Stimulated activated memory B cell treated with anti-CD40 and anti-IgM and Interleukin-4, amounts not matched to agents 10 μg/mL and 1 μg/mL and 100 μg/mL, for 72 hours (primary cell): ENCODE results near the gene CA7.

ENCODE experiments used
- ATAC-seq: fragments of 150-1000 bp; cut with Tn5 transposase; 2 replicates; pipeline ENCODE4 v1.10.0; 2021
- H3K27ac Mint-ChIP-seq: one replicate; pipeline ENCODE4 v1.8.0; 2022; ENCODE audit warnings: mild to moderate bottlenecking, mixed read lengths
- H3K27me3 Mint-ChIP-seq: one replicate; pipeline ENCODE4 v1.8.0; 2022; ENCODE audit warnings: mixed read lengths
- H3K36me3 Mint-ChIP-seq: one replicate; pipeline ENCODE4 v1.8.0; 2022; ENCODE audit warnings: mixed read lengths
- H3K4me1 Mint-ChIP-seq: one replicate; pipeline ENCODE4 v1.8.0; 2022; ENCODE audit warnings: mixed read lengths
- H3K4me3 Mint-ChIP-seq: one replicate; pipeline ENCODE4 v1.8.0; 2022; ENCODE audit warnings: mild to moderate bottlenecking, moderate library complexity, mixed read lengths
- H3K9me3 Mint-ChIP-seq: one replicate; pipeline ENCODE4 v1.8.0; 2022; ENCODE audit warnings: mixed read lengths

Gene CA7

GRCh38 chr16:66844342-66845079 is at the start of gene CA7:
TSS of gene CA7 (plus strand) at chr16:66844414. CDS start at chr16:66844488, 74 bp downstream.
- H3K27ac Mint-ChIP-seq, result no peak within 1 kb of the TSS
- no peaks in the 10 kb centered on the region for H3K36me3 Mint-ChIP-seq
- H3K4me3 Mint-ChIP-seq, result peak within 1 kb of the TSS; percentile 61
- H3K9me3 Mint-ChIP-seq, result no peaks in the 10 kb centered on the region
- H3K4me1 Mint-ChIP-seq, result peaks cover 20% of the 10 kb centered on the region
- no peak for ATAC-seq
- peaks cover 63% of the 10 kb centered on the region for H3K27me3 Mint-ChIP-seq

- ATAC-seq, result no peak
- Mint-ChIP-seq H3K4me3 (no peak overlapping the region), H3K27ac (no peak overlapping the region), H3K9me3 (no peaks in the 10 kb centered on the region), H3K36me3 (peaks cover 7% of the 10 kb centered on the region), H3K4me1 (no peaks in the 10 kb centered on the region), H3K27me3 (no peaks in the 10 kb centered on the region)
Measured at GRCh38 chr16:66798161-66798560, 46.1 kb upstream of the CA7 start.

GRCh38 chr16:66800856-66801255 is 43.4 kb upstream of the CA7 start:
- H3K4me1 Mint-ChIP-seq, result no peaks in the 10 kb centered on the region
- peaks cover 32% of the 10 kb centered on the region for H3K36me3 Mint-ChIP-seq
- H3K27ac Mint-ChIP-seq, result no peak overlapping the region
- H3K27me3 Mint-ChIP-seq, result no peaks in the 10 kb centered on the region
- H3K9me3 Mint-ChIP-seq, result no peaks in the 10 kb centered on the region
- no peak for ATAC-seq
- H3K4me3 Mint-ChIP-seq, result no peak overlapping the region

GRCh38 chr16:66801320-66802105 is 42.7 kb upstream of the CA7 start, which contains the start of gene TERB1:
TSS of gene TERB1 (minus strand) at chr16:66801584. CDS start at chr16:66796798, 4,786 bp downstream.
- Mint-ChIP-seq H3K36me3 (peaks cover 32% of the 10 kb centered on the region), H3K9me3 (no peaks in the 10 kb centered on the region), H3K4me1 (no peaks in the 10 kb centered on the region), H3K27me3 (no peaks in the 10 kb centered on the region), H3K4me3 (no peak within 1 kb of the TSS), H3K27ac (no peak within 1 kb of the TSS)
- ATAC-seq, result no peak

- H3K36me3 Mint-ChIP-seq, result peaks cover 32% of the 10 kb centered on the region
Measured at GRCh38 chr16:66802159-66802558, 42.1 kb upstream of the CA7 start.

GRCh38 chr16:66809765-66810164 is 34.4 kb upstream of the CA7 start:
- H3K27ac Mint-ChIP-seq, result no peak overlapping the region
- H3K4me1 Mint-ChIP-seq, result no peaks in the 10 kb centered on the region
- H3K27me3 Mint-ChIP-seq, result no peaks in the 10 kb centered on the region
- H3K9me3 Mint-ChIP-seq, result no peaks in the 10 kb centered on the region
- peaks cover 45% of the 10 kb centered on the region for H3K36me3 Mint-ChIP-seq
- no peak overlapping the region for H3K4me3 Mint-ChIP-seq
- ATAC-seq, result no peak

More at GRCh38 chr16:66802159-66802558, 42.1 kb upstream of the CA7 start:
- Mint-ChIP-seq H3K4me1 (no peaks in the 10 kb centered on the region), H3K27ac (no peak overlapping the region), H3K4me3 (no peak overlapping the region), H3K9me3 (no peaks in the 10 kb centered on the region), H3K27me3 (no peaks in the 10 kb centered on the region)
- no peak for ATAC-seq

- Mint-ChIP-seq H3K27ac (no peak overlapping the region), H3K27me3 (no peaks in the 10 kb centered on the region), H3K9me3 (no peaks in the 10 kb centered on the region)
Measured at GRCh38 chr16:66810391-66810790, 33.8 kb upstream of the CA7 start.

GRCh38 chr16:66811043-66811442 is 33.2 kb upstream of the CA7 start:
- no peak overlapping the region for H3K4me3 Mint-ChIP-seq
- peaks cover 43% of the 10 kb centered on the region for H3K36me3 Mint-ChIP-seq
- no peaks in the 10 kb centered on the region for H3K9me3 Mint-ChIP-seq
- no peaks in the 10 kb centered on the region for H3K4me1 Mint-ChIP-seq
- no peaks in the 10 kb centered on the region for H3K27me3 Mint-ChIP-seq
- no peak overlapping the region for H3K27ac Mint-ChIP-seq
- ATAC-seq, result no peak

More at GRCh38 chr16:66810391-66810790, 33.8 kb upstream of the CA7 start:
- Mint-ChIP-seq H3K4me3 (no peak overlapping the region), H3K36me3 (peaks cover 43% of the 10 kb centered on the region), H3K4me1 (no peaks in the 10 kb centered on the region)
- ATAC-seq, result no peak

GRCh38 chr16:66814734-66815133 is 29.5 kb upstream of the CA7 start:
- Mint-ChIP-seq H3K4me3 (no peak overlapping the region), H3K36me3 (peaks cover 66% of the 10 kb centered on the region), H3K27ac (no peak overlapping the region)

GRCh38 chr16:66824006-66824405 is 20.2 kb upstream of the CA7 start:
- H3K36me3 Mint-ChIP-seq, result peaks cover 64% of the 10 kb centered on the region
- H3K4me3 Mint-ChIP-seq, result no peak overlapping the region
- H3K4me1 Mint-ChIP-seq, result peaks cover 14% of the 10 kb centered on the region
- H3K27me3 Mint-ChIP-seq, result no peaks in the 10 kb centered on the region
- H3K27ac Mint-ChIP-seq, result no peak overlapping the region
- H3K9me3 Mint-ChIP-seq, result no peaks in the 10 kb centered on the region
- no peak for ATAC-seq

More at GRCh38 chr16:66814734-66815133, 29.5 kb upstream of the CA7 start:
- Mint-ChIP-seq H3K27me3 (no peaks in the 10 kb centered on the region), H3K4me1 (no peaks in the 10 kb centered on the region), H3K9me3 (no peaks in the 10 kb centered on the region)
- no peak for ATAC-seq

- H3K4me3 Mint-ChIP-seq, result peak within 1 kb of the TSS; percentile 68
- H3K27me3 Mint-ChIP-seq, result no peaks in the 10 kb centered on the region
- H3K4me1 Mint-ChIP-seq, result peaks cover 23% of the 10 kb centered on the region
- peak within 1 kb of the TSS; percentile 14 for H3K27ac Mint-ChIP-seq
- ATAC-seq, result peak; percentile 98
- peaks cover 16% of the 10 kb centered on the region for H3K36me3 Mint-ChIP-seq
- no peaks in the 10 kb centered on the region for H3K9me3 Mint-ChIP-seq
Measured at GRCh38 chr16:66830422-66831404, 13.5 kb upstream of the CA7 start, which contains the start of gene NAE1. TSS of gene NAE1 (minus strand) at chr16:66830976. CDS start at chr16:66830899, 77 bp downstream.

- no peaks in the 10 kb centered on the region for H3K9me3 Mint-ChIP-seq
- H3K27me3 Mint-ChIP-seq, result no peaks in the 10 kb centered on the region
- peaks cover 14% of the 10 kb centered on the region for H3K4me1 Mint-ChIP-seq
- peaks cover 5% of the 10 kb centered on the region for H3K36me3 Mint-ChIP-seq
- no peak for ATAC-seq
- no peak overlapping the region for H3K4me3 Mint-ChIP-seq
- no peak overlapping the region for H3K27ac Mint-ChIP-seq
Measured at GRCh38 chr16:66832190-66832589, 12.0 kb upstream of the CA7 start.

- ATAC-seq, result no peak
- peaks cover 14% of the 10 kb centered on the region for H3K4me1 Mint-ChIP-seq
- H3K27ac Mint-ChIP-seq, result no peak overlapping the region
- no peaks in the 10 kb centered on the region for H3K9me3 Mint-ChIP-seq
- H3K4me3 Mint-ChIP-seq, result no peak overlapping the region
- peaks cover 2% of the 10 kb centered on the region for H3K36me3 Mint-ChIP-seq
- H3K27me3 Mint-ChIP-seq, result no peaks in the 10 kb centered on the region
Measured at GRCh38 chr16:66832661-66833305, 11.4 kb upstream of the CA7 start.

GRCh38 chr16:66834746-66835145 is 9.5 kb upstream of the CA7 start:
- H3K27me3 Mint-ChIP-seq, result no peaks in the 10 kb centered on the region
- no peaks in the 10 kb centered on the region for H3K36me3 Mint-ChIP-seq
- ATAC-seq, result no peak
- no peak overlapping the region for H3K4me3 Mint-ChIP-seq
- no peak overlapping the region for H3K27ac Mint-ChIP-seq
- peaks cover 1% of the 10 kb centered on the region for H3K4me1 Mint-ChIP-seq
- no peaks in the 10 kb centered on the region for H3K9me3 Mint-ChIP-seq
